Measurements from ENCODE around the gene LIMK2. TPM values are rescaled to one million over a fixed set of nuclear protein-coding genes. Genes with fewer than 3 reads are reported as not detected.

The LIMK2 gene
- polyA plus RNA-seq, 1 donor (not counting 4 experiments of a cell fraction or from before 2014, with no cell fraction given), result 42.6 TPM

- H3K27ac ChIP-seq (ENCODE audit: control insufficient read depth, insufficient read depth, low read length), result no peak overlapping the region
Observed at GRCh38 chr22:31210556-31211421, 1.3 kb upstream of the LIMK2 start.

GRCh38 chr22:31211482-31211861, 626 bp upstream of the LIMK2 start:
- FAIRE-seq (no peak), DNase-seq (ENCODE audit: low read depth, low spot score) (no peak)
- no peaks in the 10 kb centered on the region for H3K9me3 ChIP-seq (ENCODE audit: control insufficient read depth, low read depth, low read length)
- H2AFZ ChIP-seq (ENCODE audit: control insufficient read depth, low read length), result peak overlapping the region; percentile 77
- no peaks in the 10 kb centered on the region for H3K27me3 ChIP-seq (ENCODE audit: control insufficient read depth, extremely low read depth, insufficient read depth, low read length)
- peak overlapping the region; percentile 72 for H3K4me2 ChIP-seq (ENCODE audit: control insufficient read depth, extremely low read depth, insufficient read depth, low read depth, low read length)
- TF ChIP-seq CTCF (optimal IDR thresholded peaks at IDR 0.05 in 1 of 3, IDR thresholded peaks at IDR 0.05 in 1 of 3, conservative IDR thresholded peaks at IDR 0.05 in 1 of 3; ENCODE audit: extremely low read depth in 1 of 3, insufficient read depth in 2 of 3, low read length in 3 of 3) (no peak), EZH2 (IDR thresholded peaks at IDR 0.05; ENCODE audit: low read length) (no peak)
- no peaks in the 10 kb centered on the region for H3K9me1 ChIP-seq (ENCODE audit: control insufficient read depth, extremely low read depth, insufficient read depth, low read length)
- H3K79me2 ChIP-seq (ENCODE audit: control insufficient read depth, insufficient read depth, low read length), result peaks cover 12% of the 10 kb centered on the region
- peaks cover 26% of the 10 kb centered on the region for H3K4me1 ChIP-seq (ENCODE audit: control insufficient read depth, extremely low read depth, insufficient read depth, low read length)
- peak overlapping the region; percentile 13 for H3K27ac ChIP-seq (ENCODE audit: control insufficient read depth, insufficient read depth, low read length)
- H3K4me3 ChIP-seq (ENCODE audit: control insufficient read depth in 2 of 3, extremely low read depth in 1 of 3, insufficient read depth in 2 of 3, low read depth in 1 of 3, low read length in 3 of 3), result peak overlapping the region in 2 of 3 experiments; percentile 11 to 92
- no peaks in the 10 kb centered on the region for H4K20me1 ChIP-seq (ENCODE audit: control insufficient read depth, extremely low read depth, insufficient read depth, low read length)
- no peak overlapping the region for H3K9ac ChIP-seq (ENCODE audit: control insufficient read depth, extremely low read depth, insufficient read depth, low read length)
- dilution Hi-C loops (cut with MboI; ENCODE audit: extremely low pct_ligation_motif_present, low sequenced_read_pairs), result no loop called here
- H3K36me3 ChIP-seq (ENCODE audit: control insufficient read depth in 2 of 2, extremely low read depth in 1 of 2, insufficient read depth in 2 of 2, low read length in 2 of 2), result peaks cover 0 to 3% of the 10 kb centered on the region in 2 experiments

More at GRCh38 chr22:31210556-31211421, 1.3 kb upstream of the LIMK2 start:
- Histone ChIP-seq H3K9me3 (ENCODE audit: control insufficient read depth, low read depth, low read length) (no peaks in the 10 kb centered on the region), H3K79me2 (ENCODE audit: control insufficient read depth, insufficient read depth, low read length) (peaks cover 10% of the 10 kb centered on the region), H3K4me3 (ENCODE audit: control insufficient read depth in 2 of 3, extremely low read depth in 1 of 3, insufficient read depth in 2 of 3, low read depth in 1 of 3, low read length in 3 of 3) (no peak overlapping the region), H3K4me1 (ENCODE audit: control insufficient read depth, extremely low read depth, insufficient read depth, low read length) (peaks cover 27% of the 10 kb centered on the region), H2AFZ (ENCODE audit: control insufficient read depth, low read length) (no peak overlapping the region), H3K36me3 (ENCODE audit: control insufficient read depth in 2 of 2, extremely low read depth in 1 of 2, insufficient read depth in 2 of 2, low read length in 2 of 2) (peaks cover under 1 to 3% of the 10 kb centered on the region in 2 experiments), H3K9me1 (ENCODE audit: control insufficient read depth, extremely low read depth, insufficient read depth, low read length) (no peaks in the 10 kb centered on the region), H3K9ac (ENCODE audit: control insufficient read depth, extremely low read depth, insufficient read depth, low read length) (no peak overlapping the region), H3K4me2 (ENCODE audit: control insufficient read depth, extremely low read depth, insufficient read depth, low read depth, low read length) (no peak overlapping the region), H4K20me1 (ENCODE audit: control insufficient read depth, extremely low read depth, insufficient read depth, low read length) (no peaks in the 10 kb centered on the region), H3K27me3 (ENCODE audit: control insufficient read depth, extremely low read depth, insufficient read depth, low read length) (no peaks in the 10 kb centered on the region)
- FAIRE-seq, result no peak
- dilution Hi-C loops (cut with MboI; ENCODE audit: extremely low pct_ligation_motif_present, low sequenced_read_pairs), result no loop called here
- TF ChIP-seq EZH2 (IDR thresholded peaks at IDR 0.05; ENCODE audit: low read length), result no peak
- TF ChIP-seq CTCF (optimal IDR thresholded peaks at IDR 0.05 in 1 of 3, IDR thresholded peaks at IDR 0.05 in 1 of 3, conservative IDR thresholded peaks at IDR 0.05 in 1 of 3; ENCODE audit: extremely low read depth in 1 of 3, insufficient read depth in 2 of 3, low read length in 3 of 3), result no peak
- no peak for DNase-seq (ENCODE audit: low read depth, low spot score)
